Thyroid gland (tissue), 4 donors: ENCODE data around the gene PDLIM4. TPM values are rescaled to one million over a fixed set of nuclear protein-coding genes. Genes with fewer than 3 reads are reported as not detected.
A peak's percentile ranks its signal among the peaks of the same experiment; 100 is the strongest.

Source experiments
- DNase-seq, 2 donors: peaks; one replicate each; pipeline ENCODE4 v3.0.0-alpha.2; 2019
- H3K27ac ChIP-seq, 3 donors: fragments of 200-600 bp; sonication (generic); 1 replicate in 2 of 3; 2 replicates in 1 of 3; pipeline ENCODE4 v1.5.1; 2016 to 2019; ENCODE audit warnings: mild to moderate bottlenecking in 1 of 3, moderate library complexity in 1 of 3
- H3K27me3 ChIP-seq: fragments of 200-600 bp; sonication (generic); one replicate; pipeline ENCODE4 v1.5.1; 2019
- H3K36me3 ChIP-seq, 2 donors: fragments of 200-600 bp; sonication (generic); one replicate each; pipeline ENCODE4 v1.5.1; 2016 to 2019
- H3K4me1 ChIP-seq, 2 donors: fragments of 200-600 bp; sonication (generic); one replicate each; pipeline ENCODE4 v1.5.1; 2017 to 2019
- H3K4me3 ChIP-seq, 3 donors: fragments of 200-600 bp; sonication (generic); replicated peaks in 1 of 3; 1 replicate in 2 of 3; 2 replicates in 1 of 3; pipeline ENCODE4 v1.5.1; 2016; ENCODE audit warnings: mild to moderate bottlenecking in 1 of 3
- H3K9me3 ChIP-seq: fragments of 200-600 bp; sonication (generic); one replicate; pipeline ENCODE4 v1.5.1; 2017
- CTCF ChIP-seq, 6 experiments: fragments of 200-600 bp in 3 of 6; fragments of 450-650 bp in 3 of 6; sonication (generic) in 3 of 6; IDR thresholded peaks; one replicate each; pipeline ENCODE4 v1.5.1; 2016 to 2019; ENCODE audit warnings: antibody characterized with exemption in 6 of 6, mild to moderate bottlenecking in 2 of 6, inconsistent platforms in 1 of 6, moderate library complexity in 1 of 6
- POLR2A ChIP-seq, 2 donors: fragments of 450-650 bp; IDR thresholded peaks; one replicate each; pipeline ENCODE4 v1.6.1; 2017; ENCODE audit warnings: antibody characterized with exemption in 2 of 2, mild to moderate bottlenecking in 2 of 2, moderate library complexity in 1 of 2
- WGBS, 2 donors: methylation state at CpG; one replicate each; pipeline ENCODE4 v1.1.5; 2017; 5-methylcytosine and 5-hydroxymethylcytosine counted together
- intact Hi-C: fragments of 100-400 bp; cut with DNase I; formaldehyde crosslinking; loops from one replicate; pipeline ENCODE4 v1.15.1; 2023
- total RNA-seq, 4 donors: library from RNA; depleted of rRNA; stranded (reverse); fragments of >200 nt; gene quantifications; one replicate each; pipeline ENCODE4 v1.2.3, GENCODE V29; 2016

PDLIM4 gene
- total RNA-seq, 4 donors from 2014 or later: 6.0 to 25.4 (median 13.3) TPM

DNA sequence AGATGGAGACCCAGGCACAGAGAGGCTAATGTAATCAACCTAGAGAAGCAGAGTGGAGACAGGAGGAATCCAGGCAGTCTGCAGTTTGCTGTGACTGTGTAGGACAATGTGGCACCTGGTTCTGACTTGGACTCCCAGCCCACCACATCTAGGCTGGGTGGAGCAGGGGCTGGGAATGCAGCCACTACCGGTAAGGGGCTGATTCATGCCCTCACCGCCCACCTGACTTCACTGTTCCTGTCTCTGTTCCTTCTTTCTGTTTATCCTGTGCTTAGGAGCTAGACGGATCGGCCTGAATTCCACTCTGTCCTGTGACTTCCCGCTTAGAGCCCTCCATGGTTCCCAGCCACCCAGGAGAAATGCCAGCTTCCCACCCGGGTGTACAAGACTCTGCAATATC lies 2.6 kb downstream of the PDLIM4 start:
- DNase-seq: peak; percentile 18 to 20
- Histone ChIP-seq H3K4me3 (no peak overlapping the region), H3K27me3 (no peaks in the 10 kb centered on the region), H3K36me3 (no peaks in the 10 kb centered on the region), H3K4me1 (peaks cover 32 to 74% of the 10 kb centered on the region in 2 donors), H3K9me3 (no peaks in the 10 kb centered on the region), H3K27ac (peak overlapping the region in 2 of 3 donors; percentile 80 to 81)
- WGBS, 2 donors: 74 to 86% methylated on average over 6 of the region's 6 CpGs
- TF ChIP-seq POLR2A (IDR thresholded peaks at IDR 0.05): no peak
- TF ChIP-seq CTCF (IDR thresholded peaks at IDR 0.05): no peak
- intact Hi-C loops: no loop called here

DNA sequence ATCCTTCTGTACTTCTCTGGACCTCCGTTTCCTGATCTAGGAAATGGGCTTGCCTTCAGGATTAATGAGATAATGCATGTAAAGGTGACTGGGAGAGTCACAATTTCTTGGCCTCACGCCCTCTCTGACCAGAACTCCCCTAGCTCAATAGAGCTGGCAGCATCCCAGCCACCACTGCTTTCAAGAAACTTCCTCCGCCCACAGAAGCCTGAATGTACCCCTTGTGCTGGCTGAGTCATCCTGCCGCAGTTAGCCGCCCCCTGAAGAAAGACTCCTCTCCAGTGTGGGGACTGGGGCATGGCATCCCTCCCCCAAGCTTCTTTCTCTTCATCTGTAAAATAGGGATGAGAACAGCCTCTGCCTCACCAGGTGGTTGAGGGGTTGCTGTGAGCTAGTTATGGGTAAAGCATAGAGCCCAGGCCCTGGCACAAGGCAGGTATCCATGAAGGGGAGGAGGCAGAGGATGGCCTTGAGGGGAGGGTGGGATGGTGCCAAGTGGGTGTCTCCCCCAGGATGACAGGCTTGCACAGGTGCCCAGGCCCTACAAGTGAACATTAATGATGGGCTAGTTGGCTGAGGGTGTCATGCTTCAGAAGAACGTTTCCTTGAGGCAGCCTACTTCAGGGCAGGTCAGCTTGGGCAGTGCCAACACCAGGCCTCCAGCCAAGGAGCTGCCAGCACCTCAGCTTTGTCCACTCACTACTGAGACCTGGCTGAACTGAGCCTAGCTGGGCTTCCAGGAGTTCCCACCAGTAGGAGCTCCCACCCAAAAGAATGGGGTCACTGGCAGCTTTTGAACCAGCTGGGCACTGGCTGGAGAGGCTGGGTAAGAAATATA lies 3.4 kb downstream of the PDLIM4 start:
- H3K4me3 ChIP-seq: no peak overlapping the region
- DNase-seq: peak; percentile 79 to 89
- no peaks in the 10 kb centered on the region for H3K9me3 ChIP-seq
- intact Hi-C loops: no loop called here
- 50 to 54% methylated on average over 6 of the region's 6 CpGs for WGBS, 2 donors
- peaks cover 34 to 77% of the 10 kb centered on the region in 2 donors for H3K4me1 ChIP-seq
- no peaks in the 10 kb centered on the region for H3K27me3 ChIP-seq
- peak overlapping the region in 2 of 3 donors; percentile 33 to 80 for H3K27ac ChIP-seq
- H3K36me3 ChIP-seq: no peaks in the 10 kb centered on the region
- TF ChIP-seq POLR2A (IDR thresholded peaks at IDR 0.05) (no peak), CTCF (IDR thresholded peaks at IDR 0.05) (no peak)

- no peaks in the 10 kb centered on the region for H3K9me3 ChIP-seq
- peak overlapping the region in 1 of 3 donors; percentile 80 for H3K27ac ChIP-seq
- TF ChIP-seq CTCF (IDR thresholded peaks at IDR 0.05) (no peak), POLR2A (IDR thresholded peaks at IDR 0.05) (no peak)
- no peak overlapping the region for H3K4me3 ChIP-seq
- intact Hi-C loops: no loop called here
- peaks cover 34 to 81% of the 10 kb centered on the region in 2 donors for H3K4me1 ChIP-seq
- no peak for DNase-seq
- H3K27me3 ChIP-seq: no peaks in the 10 kb centered on the region
- 95 to 100% methylated on average over 3 to 7 of the region's 7 CpGs for WGBS, 2 donors
- no peaks in the 10 kb centered on the region for H3K36me3 ChIP-seq
Observed at GRCh38 chr5:132261881-132262845, 4.7 kb downstream of the PDLIM4 start.

DNA sequence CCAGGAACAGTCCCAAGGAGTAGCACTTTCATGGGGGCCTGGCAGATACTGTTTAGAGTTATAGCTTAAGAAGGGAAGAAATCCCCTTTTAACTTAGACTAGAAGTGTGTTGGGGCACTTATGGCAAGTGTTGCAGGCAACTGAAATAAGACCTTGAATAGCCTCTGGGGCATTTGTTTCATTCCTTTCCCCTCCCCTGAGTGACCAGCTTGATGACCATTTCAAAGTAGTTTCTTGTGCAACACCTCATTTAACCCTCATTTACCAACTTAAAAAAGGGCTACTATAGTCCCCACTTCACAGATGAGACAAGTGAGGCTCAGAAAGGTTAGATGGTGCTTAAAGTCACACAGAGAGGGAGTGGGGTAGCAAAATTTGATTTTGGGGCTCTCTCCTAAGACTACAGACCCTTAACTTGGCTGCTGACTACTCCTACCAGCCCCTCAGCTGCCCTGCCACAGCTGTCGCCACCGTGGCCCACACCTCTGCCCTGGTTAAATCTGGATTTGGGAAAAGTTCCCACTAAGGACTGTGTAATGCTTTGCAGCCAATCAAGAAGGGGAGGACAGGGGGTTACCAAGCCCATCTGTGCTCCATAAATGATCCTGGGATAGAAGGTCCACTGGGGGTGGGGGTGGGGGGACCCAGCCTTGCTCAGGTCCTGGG lies 5.5 kb downstream of the PDLIM4 start:
- peaks cover 30 to 76% of the 10 kb centered on the region in 2 donors for H3K4me1 ChIP-seq
- 86 to 100% methylated on average over 2 of the region's 2 CpGs for WGBS, 2 donors
- no peak for DNase-seq
- peak overlapping the region in 1 of 3 donors; percentile 0 for H3K27ac ChIP-seq
- no peaks in the 10 kb centered on the region for H3K36me3 ChIP-seq
- no peak overlapping the region for H3K4me3 ChIP-seq
- H3K9me3 ChIP-seq: no peaks in the 10 kb centered on the region
- intact Hi-C loops: no loop called here
- no peaks in the 10 kb centered on the region for H3K27me3 ChIP-seq
- TF ChIP-seq CTCF (IDR thresholded peaks at IDR 0.05): no peak
- no peak for TF ChIP-seq POLR2A (IDR thresholded peaks at IDR 0.05)
